ENCODE data around the gene GAS2L1. TPM values are rescaled to one million over a fixed set of nuclear protein-coding genes. Genes with fewer than 3 reads are reported as not detected.
"Not testable (repeated sequence)": the region's sequence is repeated elsewhere in the genome, so short reads cannot be mapped to it uniquely, and the experiment has no call there.

The GAS2L1 gene
- total RNA-seq, 1 donor from 2014 or later, result 18.7 TPM

DNA sequence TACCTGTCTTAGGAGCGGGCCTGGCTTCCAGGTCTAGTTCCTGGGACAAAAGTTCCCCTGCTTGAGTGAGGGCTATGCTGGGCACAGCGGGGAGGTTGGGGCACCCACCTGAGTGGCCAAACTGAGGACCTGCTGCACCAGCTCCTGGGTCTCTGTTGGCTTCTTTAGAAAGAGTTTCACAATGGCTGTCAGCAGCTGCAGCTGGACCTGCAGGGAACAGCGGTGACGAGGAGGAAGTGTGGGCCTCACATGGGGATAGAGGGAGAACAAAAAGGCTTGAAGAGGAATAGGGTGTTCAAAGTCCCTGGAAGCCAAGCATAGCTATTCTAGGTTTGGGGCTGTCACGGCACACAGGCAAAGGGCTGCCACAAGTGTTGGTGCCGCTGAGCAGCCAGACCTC, 35.7 kb downstream of the GAS2L1 start:
- no peak for DNase-seq (ENCODE audit: low read depth)

DNA sequence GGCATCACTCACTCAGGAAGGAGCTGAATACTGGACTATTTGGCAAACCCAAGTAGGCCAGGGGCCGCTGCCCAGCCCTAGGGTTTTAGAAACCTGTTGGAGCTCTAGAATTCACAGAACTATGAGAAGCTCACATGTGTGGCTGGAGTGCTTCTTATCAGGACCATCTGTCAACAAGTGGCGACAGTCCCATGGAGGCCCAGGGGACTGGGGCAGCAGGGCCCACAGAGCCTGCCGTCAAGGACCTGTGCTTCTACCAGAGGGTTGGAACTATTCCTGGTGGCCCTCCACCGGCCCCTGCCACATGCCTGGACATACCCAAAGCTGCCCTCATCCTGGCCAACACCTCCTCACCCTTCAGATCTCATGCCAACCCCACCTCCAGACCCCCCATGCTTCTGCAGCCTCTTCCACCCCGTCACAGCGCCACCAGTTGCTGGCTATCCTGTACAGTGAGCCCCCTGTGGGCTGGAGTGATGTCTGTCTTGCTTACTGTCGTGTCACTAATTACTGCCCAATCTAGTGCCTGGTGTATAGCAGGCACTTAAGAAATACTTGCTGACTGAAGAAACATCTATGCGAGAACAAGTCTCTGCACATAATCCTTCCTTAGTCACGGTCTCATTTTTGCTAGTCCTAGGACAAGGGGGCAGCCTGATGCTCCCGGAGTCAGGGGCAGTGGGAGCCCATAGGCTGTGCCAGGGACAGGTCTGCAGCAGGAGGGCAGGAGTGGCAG, 36.3 kb downstream of the GAS2L1 start:
- no peak for DNase-seq (ENCODE audit: low read depth)

DNA sequence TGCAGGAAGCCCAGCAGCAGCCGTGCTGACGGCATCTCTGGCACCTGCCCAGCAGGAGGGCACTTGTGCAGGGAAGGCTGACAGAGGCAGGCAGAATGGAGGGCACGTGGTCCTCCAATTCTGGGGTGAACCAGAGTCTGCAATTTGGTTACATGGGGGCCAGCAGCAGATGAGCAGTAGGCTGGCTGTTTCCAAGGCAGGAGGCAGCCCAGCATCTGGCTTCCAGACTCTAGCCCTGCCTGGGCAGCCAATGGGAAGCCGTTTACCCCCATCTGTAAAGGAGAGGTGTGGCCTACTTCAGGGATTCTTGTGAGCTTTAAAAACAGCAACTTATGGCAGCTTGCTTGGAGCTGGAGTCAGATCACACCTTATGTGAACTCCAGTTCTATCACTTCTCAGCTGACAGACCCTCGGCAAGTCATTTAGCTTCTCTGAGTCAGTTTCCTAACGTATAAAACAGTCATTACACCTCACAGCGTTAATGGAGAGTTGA, 36.9 kb downstream of the GAS2L1 start:
- DNase-seq (ENCODE audit: low read depth), result no peak

DNA sequence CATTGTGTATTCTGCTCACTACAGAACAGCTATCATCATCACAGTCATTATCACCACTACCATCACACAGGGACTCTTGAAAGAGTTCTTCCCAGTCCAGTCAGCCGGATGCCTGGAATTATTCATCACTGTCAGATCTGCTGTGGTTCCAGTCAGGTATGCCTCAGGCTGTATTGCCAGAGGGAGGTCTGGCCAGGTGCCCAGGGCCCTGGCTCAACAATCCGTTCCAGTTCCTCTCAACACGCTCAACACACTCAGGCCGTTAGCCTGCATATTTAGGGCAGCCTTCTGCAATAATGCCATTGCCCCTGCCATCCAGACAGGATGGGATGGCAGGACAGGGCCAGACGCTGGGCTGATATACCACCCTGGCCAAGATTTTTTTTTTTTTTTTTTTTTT, 37.7 kb downstream of the GAS2L1 start:
- peak; percentile 92 for DNase-seq (ENCODE audit: low read depth)

DNA sequence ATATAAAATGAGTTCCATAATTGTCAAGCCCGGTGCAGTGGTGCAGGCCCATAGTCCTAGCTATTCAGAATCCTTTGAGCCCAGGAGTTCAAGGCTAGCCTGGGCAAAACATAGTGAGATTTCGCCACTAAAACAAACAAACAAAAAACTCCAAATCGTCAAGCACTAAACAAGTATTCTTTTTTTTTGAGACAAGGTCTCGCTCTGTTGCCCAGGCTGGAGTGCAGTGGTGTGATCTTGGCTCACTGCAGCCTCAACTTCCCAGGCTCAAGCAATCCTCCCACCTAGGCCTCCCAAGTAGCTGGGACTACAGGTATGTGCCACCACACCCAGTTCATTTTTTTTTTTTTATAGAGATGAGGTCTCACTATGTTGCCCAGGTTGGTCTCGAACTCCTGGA, 38.4 kb downstream of the GAS2L1 start:
- not testable (repeated sequence) for DNase-seq (ENCODE audit: low read depth)

DNA sequence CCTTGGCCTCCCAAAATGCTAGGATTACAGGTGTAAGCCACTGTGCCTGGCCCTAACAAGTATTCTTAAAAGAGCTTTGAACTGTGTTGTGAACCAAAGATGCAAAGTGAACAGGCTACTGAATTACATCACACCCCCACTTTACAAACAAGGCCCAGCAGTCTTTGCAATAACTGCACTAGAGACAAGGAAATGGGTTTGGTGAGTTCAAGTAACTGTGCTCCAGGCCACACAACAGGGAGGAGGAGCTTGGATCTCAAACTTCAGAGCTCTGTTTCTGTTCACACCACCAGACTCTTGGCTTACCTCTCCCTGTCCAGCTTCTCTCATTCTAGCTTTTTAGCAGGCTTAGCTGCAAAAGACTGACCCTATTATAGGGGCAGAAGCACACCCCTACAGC, 39.5 kb downstream of the GAS2L1 start:
- no peak for DNase-seq (ENCODE audit: low read depth)

DNA sequence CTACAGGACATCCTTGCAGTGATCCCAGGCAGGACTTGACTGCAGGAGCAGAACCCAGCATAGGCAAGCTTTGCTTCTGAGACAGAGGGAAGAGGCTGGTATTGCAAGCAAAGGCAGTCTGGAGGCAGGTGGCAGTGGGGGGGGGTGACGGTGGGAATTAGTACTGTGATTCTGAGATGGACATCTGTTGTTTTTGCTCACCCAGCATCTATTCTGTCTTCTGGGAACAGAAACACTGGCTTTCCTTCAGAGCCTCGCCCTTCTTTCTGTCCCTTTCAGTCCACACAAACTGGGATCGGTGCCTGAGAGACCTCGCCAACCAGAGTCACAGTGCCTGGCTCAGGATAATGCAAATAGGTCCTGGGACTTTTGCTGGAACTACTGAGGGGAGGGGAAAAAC, 40.2 kb downstream of the GAS2L1 start:
- no peak for DNase-seq (ENCODE audit: low read depth)

DNA sequence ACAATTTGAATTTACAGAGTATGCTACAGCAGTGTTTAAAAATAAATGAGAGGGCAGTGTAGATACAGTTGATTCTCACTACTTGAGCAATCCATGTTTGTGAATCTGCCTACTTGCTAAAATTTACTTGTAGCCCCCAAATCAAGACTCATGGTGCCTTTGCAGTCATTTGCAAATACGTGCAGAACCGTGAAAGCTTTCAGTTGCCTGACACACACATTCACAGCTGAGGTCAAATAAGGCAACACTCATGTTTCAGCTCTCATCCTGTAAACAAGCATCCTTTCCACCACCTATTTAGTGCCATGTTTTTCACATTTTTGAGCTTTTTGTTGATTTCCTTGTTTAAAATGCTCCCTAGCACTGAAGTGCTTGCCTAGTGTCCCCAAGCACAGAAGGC, 41.6 kb downstream of the GAS2L1 start:
- DNase-seq (ENCODE audit: low read depth), result no peak

DNA sequence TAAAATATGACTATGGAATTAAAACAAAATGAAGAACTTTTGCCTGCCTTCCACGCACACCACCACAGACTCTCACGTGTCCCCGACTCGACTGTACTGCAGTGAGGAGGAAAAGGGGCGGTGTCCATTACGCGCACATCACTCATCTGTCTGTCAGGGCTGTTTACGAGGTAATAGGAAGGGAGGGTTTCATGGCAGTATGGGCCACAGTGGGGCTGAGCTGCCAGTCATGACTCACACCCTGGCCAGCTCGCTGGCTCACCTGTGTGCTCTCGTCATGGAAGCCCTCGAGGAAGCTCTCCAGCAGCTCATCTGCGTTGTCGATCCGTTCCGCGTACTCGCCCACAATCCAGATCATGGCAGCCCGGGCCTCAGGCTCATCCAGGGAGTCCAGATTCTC, 42.5 kb downstream of the GAS2L1 start:
- no peak for DNase-seq (ENCODE audit: low read depth)

DNA sequence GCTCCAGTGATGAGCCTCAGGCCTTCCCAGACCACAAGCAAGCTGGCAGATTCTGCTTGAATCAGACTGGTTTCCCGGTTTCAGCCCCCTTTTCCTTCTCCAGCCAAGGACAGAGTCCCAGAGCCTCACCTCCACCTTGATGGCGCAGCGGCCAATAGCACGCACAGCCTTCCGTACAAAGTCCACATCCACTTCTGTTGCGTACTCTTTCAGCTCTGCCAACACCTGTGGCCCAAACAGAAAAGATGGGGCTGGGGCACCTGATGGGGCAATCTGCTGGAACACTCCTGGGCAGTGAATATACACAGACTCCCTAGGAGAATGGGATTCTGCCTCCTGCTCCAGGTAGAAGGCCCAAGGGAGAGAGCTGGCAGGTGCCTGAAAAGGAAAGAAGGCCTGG, 44.6 kb downstream of the GAS2L1 start:
- DNase-seq (ENCODE audit: low read depth), result no peak

DNA sequence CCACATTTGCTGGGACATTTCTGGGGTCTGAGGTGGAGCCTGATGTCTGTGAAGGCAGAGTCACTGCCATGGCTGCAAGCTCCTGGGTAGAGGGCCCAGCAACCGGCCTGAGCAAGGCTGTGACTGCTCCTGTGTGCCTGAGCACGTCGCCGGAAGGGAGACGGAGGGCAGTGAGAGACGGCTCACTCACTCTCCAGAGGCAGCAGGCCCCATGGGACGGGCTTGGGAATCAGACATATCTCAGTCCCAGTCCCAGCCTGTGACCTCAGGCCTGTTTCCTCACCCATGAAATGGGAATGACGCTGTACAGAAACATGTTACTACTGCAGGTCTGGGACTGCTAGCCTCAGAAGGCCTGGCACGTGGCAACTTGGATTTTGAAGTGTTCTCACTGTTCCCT, 45.4 kb downstream of the GAS2L1 start:
- DNase-seq (ENCODE audit: low read depth), result no peak

DNA sequence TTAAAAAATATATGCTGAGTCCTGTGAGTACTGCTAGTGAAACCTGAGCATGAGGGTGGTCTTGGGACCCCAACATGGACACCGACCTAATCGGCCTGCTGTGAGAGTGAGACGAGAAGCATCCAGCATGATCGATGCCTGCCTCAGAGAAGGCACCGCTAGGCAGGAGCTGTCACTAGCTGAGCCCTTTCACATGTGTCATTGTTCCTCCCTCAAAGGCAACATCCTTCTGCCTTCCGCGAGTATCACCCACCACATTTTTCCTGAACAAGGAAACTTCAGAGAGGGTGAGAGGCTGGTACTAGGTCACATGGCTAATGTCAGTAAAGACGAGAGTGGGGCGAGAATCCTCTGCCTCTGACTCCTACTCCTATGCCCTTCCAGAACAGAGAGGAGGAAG, 46.3 kb downstream of the GAS2L1 start:
- DNase-seq (ENCODE audit: low read depth), result no peak

DNA sequence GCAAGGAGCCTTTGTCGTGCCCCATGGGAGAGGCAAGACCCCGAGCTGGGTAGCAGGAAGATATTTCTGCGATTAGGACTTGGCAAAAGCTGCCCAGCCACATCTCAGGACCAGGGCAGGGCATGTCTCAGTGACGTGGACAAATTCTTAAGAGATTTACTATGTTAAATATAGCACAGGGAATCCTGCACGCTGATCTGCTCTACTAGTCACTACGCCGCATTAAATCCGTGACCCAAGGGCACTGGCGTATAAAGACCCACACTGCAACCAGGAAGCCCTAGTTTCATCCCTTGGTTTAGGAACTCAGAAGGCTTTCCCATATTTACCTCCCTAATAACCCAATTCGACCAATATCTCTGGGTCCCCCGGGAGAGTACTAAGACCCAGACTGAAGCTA, 46.8 kb downstream of the GAS2L1 start:
- no peak for DNase-seq (ENCODE audit: low read depth)

DNA sequence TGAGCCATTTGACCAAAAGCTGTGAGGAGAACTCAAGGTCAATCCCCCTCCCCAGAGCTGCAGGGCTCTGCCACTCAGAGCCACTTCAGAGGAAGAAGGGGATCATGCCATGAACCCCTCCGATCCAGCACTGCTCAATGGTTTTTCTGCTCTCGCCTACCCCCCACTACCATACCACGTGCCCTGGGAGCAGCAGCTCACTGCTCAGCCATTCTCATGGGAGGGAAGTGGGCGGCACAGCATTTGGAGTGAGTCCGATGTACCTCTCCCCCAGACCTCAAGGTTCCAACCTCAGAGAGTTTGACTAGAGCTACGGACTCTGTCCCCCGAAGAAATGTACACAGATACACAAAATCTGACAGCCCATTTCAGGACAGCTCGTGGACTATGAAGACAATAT, 47.4 kb downstream of the GAS2L1 start:
- DNase-seq (ENCODE audit: low read depth), result no peak

DNA sequence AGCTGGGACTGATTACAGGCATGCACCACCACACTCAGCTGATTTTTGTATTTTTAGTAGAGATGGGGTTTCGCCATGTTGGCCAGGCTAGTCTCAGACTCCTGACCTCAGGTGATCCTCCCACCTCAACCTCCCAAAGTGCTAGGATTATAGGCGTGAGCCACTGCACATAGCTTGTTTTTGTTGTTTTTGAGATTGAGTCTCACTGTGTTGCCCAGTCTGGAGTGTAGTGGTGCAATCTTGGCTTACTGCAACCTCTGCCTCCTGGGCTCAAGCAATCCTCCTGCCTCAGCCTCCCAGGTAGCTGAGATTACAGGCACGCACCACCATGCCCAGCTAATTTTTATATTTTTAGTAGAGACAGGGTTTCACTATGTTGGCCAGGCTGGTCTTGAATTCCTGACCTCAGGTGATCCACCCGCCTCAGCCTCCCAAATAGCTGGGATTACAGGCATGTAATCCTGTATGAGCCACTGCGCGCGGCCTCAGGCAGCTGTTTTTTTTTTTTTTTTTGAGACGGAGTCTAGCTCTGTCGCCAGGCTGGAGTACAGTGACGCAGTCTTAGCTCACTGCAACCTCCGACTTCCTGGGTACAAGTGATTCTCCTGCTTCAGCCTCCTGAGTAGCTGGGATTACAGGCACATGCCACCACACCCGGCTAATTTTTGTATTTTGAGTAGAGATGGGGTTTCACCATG, 50.9 kb downstream of the GAS2L1 start:
- DNase-seq (ENCODE audit: low read depth), result not testable (repeated sequence)

DNA sequence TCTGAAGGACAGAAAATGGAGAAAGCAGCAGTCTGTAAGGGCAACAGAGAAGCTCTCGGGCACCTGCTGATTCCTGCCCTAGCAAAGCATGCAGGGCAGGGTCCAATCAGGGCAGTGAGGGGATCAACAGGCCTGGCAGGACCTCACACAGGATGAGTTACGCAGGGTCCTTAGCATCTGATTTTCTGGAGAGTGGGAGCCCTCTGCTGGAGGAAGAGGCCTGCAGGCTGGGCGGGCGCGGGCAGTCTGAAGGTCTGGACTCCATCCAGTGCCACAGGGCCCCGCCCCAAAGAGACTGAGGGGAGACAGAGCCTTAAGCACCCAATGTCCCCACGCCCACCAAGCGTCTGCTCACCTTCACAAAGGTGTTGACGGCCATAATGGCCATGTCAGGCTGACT, 53.0 kb downstream of the GAS2L1 start:
- DNase-seq (ENCODE audit: low read depth), result no peak

Other genes starting within 250 kb of the GAS2L1 start
- not detected in 2 replicates for gene C22orf31, start 244.8 kb upstream of the GAS2L1 start, total RNA-seq
- gene KREMEN1, start 233.6 kb upstream of the GAS2L1 start, total RNA-seq, result 7.5 and 11.7 TPM in 2 replicates
- 0.35 TPM in 1 of 2 replicates, not detected in the other for gene EMID1, start 100.8 kb upstream of the GAS2L1 start, total RNA-seq
- 12.9 and 19.3 TPM in 2 replicates for gene RHBDD3, start 38.7 kb upstream of the GAS2L1 start, total RNA-seq
- 131 and 148 TPM in 2 replicates for gene EWSR1, start 38.4 kb upstream of the GAS2L1 start, total RNA-seq
- gene RASL10A, start 9.0 kb downstream of the GAS2L1 start, total RNA-seq, result 0.15 TPM in 1 of 2 replicates, not detected in the other
- gene AP1B1, start 81.9 kb downstream of the GAS2L1 start, total RNA-seq, result 66.5 and 96.6 TPM in 2 replicates
- gene RFPL1, start 131.9 kb downstream of the GAS2L1 start, total RNA-seq, result not detected in 2 replicates
- 0.15 and 0.17 TPM in 2 replicates for gene NEFH, start 173.6 kb downstream of the GAS2L1 start, total RNA-seq
- 47.8 and 76.3 TPM in 2 replicates for gene THOC5, start 247.1 kb downstream of the GAS2L1 start, total RNA-seq